ENCODE data around the gene HS3ST5.
"Not testable (repeated sequence)": the region's sequence is repeated elsewhere in the genome, so short reads cannot be mapped to it uniquely, and the experiment has no call there.

Gene HS3ST5

DNA sequence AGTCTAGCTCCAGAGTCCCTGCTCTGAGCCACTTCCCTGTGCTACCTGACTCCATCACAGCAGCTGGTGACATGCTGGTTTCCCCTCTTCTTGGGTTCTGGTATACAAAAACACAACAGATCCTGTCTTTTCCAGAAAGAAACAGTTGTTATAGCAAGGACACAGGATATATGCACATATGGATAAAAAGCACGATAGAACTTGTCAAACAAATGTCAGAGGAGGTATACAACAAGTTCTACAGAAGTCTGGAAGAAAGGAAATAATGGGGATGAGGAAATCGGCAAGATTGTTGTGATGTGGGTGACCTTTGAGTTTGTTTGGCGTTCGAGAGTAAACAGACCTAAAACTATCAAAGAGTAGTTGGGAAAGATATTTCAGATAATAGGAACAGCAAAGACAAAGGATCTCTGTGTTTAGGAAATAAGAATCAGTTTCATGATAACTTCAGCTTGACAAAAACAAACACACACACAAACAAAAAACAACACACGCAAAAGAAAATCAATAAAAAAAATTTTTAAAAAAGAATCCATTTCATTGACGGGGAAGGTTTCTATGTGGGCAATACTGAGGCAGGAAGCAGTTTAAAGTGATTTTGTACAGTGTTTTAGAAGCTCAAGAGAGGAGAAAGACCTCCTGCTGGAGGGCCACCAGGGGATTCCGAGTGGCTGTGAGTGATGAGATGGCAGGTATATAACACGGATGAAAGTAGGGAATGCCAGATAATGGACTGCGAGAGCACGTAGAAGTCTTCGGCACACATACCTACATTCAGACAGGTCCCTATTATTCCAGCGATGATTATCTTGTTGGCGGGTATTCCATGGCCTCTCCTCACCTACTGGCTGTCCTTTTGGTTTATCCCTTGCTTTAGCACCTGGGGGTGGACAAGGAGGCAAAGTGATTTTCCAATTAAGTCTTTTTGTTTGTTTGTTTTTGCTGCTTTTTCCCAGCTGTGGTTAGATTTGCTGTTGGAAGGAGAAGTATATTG, 174.9 kb downstream of the HS3ST5 start:
- TF ChIP-seq JUND (IDR thresholded peaks at IDR 0.05; ENCODE audit: low read depth): no peak
- in situ Hi-C loops (cut with HindIII; ENCODE audit: low pct_unique_long_range_greater_than_20kb, low sequenced_read_pairs): no loop called here

DNA sequence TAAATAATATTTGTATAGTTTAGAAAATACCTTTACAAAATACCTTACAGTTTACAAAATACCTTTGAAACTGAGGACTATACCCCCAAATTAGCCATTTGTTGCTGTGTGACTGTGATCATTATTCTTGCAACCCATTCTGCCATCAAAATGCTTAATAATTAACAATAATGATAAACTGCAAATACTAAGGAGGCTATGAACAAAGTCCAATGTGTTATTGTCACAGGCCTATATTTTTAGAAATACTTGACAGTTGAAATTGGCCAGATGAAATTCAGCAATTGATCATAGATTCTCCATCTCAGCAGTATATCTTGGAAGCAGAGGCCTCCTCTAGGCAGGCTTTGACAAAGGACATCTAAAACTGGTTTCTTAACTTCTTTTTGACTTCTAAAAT, 178.6 kb downstream of the HS3ST5 start:
- no peak for DNase-seq (ENCODE audit: low read depth in 1 of 2, low spot score in 1 of 2)
- in situ Hi-C loops (cut with HindIII; ENCODE audit: low pct_unique_long_range_greater_than_20kb, low sequenced_read_pairs): no loop called here
- no peak for TF ChIP-seq JUND (IDR thresholded peaks at IDR 0.05; ENCODE audit: low read depth)

More for the DNA sequence above, 174.9 kb downstream of the HS3ST5 start:
- no peak for DNase-seq (ENCODE audit: low read depth in 1 of 2, low spot score in 1 of 2)

DNA sequence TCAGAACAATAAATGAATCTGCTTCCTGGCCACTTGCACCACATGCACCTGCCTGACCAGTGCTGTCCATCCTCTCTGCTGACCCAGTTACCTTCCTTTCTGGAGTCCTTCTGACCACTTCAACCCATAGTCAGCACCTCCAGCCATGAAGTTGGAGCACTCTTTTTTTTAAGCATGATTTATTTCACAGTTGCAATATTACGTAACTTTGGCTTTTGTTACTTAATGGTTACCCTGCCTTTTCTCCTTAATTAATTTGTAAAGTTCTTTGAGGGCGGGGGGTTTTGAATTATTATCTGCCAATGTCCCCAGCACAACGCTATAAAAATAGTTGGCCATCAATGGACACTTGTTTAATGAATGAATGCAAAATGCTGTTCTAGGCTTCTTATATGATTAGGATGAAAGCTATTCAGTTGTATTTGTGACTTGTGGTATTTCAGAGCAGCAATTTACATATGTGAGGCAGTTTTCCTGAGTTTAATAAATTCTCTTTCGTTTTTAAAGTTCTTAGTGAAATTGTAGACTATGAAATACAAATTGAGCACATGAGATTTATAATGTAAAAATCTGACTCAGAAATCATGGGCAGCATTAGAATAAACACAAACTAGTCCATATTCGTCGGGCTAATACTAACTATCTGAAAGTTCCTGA, 180.0 kb downstream of the HS3ST5 start:
- in situ Hi-C loops (cut with HindIII; ENCODE audit: low pct_unique_long_range_greater_than_20kb, low sequenced_read_pairs): no loop called here
- no peak for DNase-seq (ENCODE audit: low read depth in 1 of 2, low spot score in 1 of 2)
- no peak for TF ChIP-seq JUND (IDR thresholded peaks at IDR 0.05; ENCODE audit: low read depth)

DNA sequence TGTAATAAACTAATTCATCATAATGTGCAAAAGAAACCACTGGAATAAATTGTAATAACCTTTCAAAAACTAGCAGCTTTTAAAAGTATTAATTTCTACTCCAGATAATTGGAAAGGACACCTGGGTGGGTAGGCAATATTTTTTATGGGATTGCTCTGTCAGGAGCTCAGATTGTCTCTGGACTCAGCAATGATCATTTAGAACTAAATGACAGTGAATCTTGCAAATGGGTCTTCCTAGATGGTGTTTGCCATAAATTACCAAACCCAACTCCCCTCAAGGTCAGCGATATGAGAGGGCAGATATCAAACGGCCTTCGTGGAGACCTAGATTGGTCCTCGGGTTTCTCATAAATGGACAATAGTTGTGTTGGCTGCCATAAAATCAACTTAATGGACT, 181.9 kb downstream of the HS3ST5 start:
- no peak for TF ChIP-seq JUND (IDR thresholded peaks at IDR 0.05; ENCODE audit: low read depth)
- no peak for DNase-seq (ENCODE audit: low read depth in 1 of 2, low spot score in 1 of 2)
- in situ Hi-C loops (cut with HindIII; ENCODE audit: low pct_unique_long_range_greater_than_20kb, low sequenced_read_pairs): no loop called here

DNA sequence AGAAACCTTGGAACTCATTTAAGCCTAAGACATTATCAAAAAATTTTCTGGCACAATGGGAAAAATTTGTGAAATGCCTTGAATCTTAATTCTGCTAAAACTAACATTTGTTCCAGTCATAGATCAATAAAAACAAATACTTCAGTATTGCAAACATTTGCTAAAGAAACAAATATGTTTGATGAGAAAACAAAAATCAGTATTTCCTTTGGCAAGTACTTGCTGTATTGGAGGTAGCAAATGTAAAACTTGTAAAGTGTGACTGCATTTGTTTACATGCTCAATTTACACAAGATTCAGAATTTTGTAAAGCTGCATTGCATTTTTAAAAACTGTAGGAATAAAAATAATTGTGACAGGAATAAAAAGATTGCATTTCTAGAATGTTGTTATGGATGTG, 183.1 kb downstream of the HS3ST5 start:
- DNase-seq (ENCODE audit: low read depth in 1 of 2, low spot score in 1 of 2): no peak
- no peak for TF ChIP-seq JUND (IDR thresholded peaks at IDR 0.05; ENCODE audit: low read depth)
- in situ Hi-C loops (cut with HindIII; ENCODE audit: low pct_unique_long_range_greater_than_20kb, low sequenced_read_pairs): no loop called here

DNA sequence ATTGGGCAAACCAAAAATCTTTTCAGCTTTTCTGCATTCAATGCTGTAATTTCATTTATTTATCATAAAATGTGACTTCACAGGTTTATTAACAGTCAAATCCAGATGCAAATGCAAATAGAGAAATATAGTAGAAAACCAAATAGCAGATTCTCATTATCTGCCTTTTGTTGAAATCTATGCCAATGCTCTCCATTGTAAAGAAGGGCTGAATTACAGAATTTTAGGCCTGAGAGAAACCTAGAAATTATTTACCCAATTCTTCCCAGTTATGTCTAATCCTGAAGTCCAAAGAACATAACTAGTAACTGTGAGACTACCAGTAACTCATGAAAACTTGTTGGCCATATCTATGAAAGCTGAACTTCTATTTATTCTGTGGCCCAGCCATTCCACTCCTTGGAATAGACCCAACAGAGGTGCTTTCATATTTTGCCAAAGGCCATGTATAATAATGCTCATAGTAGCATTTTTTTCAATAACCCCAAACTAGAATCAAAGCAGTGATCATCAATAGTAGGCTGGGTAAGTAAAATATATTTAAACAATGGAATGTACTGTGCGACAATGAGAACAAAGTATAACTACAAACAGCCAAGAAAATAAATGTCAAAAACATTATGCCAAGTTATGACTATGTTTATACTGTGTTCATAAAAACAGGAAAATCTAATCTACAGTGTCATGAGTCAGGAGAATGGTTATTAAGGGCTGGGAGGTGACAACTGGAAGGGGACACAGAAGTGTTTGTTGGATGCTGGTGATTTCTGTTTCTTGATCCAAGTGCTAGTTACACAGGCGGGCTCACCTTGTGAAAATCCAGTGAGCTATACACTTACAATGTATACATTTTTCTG, 183.8 kb downstream of the HS3ST5 start:
- TF ChIP-seq JUND (IDR thresholded peaks at IDR 0.05; ENCODE audit: low read depth): no peak
- no peak for DNase-seq (ENCODE audit: low read depth in 1 of 2, low spot score in 1 of 2)
- in situ Hi-C loops (cut with HindIII; ENCODE audit: low pct_unique_long_range_greater_than_20kb, low sequenced_read_pairs): no loop called here

DNA sequence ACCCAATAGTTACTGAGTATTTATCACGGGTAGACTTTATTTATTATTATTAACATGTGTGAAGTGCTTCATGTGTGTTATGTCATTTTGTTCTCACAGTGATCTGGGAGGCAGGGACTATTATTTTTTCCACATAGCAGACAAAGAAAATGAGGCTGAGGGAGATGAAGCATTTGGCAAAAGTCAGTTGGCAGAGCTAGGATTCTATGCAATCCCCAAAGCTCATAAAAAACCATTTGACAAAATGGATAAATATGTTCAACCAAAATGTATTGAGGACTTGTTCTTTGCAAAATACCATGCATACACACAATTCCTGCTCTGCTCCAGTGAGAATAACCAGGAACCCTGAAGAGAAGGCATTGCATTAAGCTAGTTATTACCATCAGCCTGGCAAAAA, 184.4 kb downstream of the HS3ST5 start:
- DNase-seq (ENCODE audit: low read depth in 1 of 2, low spot score in 1 of 2): no peak
- TF ChIP-seq JUND (IDR thresholded peaks at IDR 0.05; ENCODE audit: low read depth): no peak
- in situ Hi-C loops (cut with HindIII; ENCODE audit: low pct_unique_long_range_greater_than_20kb, low sequenced_read_pairs): no loop called here

DNA sequence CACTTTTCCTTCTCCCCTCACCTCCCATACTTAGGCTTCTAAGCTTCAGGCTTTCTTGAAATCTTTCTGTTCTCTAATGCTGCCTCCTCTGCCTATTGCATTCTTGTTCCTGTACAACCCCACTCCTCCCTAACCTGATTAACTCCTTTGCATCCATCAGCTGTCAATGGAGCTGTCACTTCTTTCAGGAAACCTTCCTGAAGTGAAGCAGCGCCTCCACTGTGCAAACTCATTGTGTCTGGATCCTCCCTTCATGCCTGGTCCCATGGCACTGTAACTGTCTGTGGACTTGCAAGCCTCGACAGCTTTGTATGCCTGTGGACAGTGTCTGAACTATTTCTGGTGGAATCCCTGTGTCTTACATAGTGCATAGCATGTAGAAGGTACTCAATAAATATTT, 185.0 kb downstream of the HS3ST5 start:
- in situ Hi-C loops (cut with HindIII; ENCODE audit: low pct_unique_long_range_greater_than_20kb, low sequenced_read_pairs): no loop called here
- no peak for TF ChIP-seq JUND (IDR thresholded peaks at IDR 0.05; ENCODE audit: low read depth)
- DNase-seq (ENCODE audit: low read depth in 1 of 2, low spot score in 1 of 2): no peak

DNA sequence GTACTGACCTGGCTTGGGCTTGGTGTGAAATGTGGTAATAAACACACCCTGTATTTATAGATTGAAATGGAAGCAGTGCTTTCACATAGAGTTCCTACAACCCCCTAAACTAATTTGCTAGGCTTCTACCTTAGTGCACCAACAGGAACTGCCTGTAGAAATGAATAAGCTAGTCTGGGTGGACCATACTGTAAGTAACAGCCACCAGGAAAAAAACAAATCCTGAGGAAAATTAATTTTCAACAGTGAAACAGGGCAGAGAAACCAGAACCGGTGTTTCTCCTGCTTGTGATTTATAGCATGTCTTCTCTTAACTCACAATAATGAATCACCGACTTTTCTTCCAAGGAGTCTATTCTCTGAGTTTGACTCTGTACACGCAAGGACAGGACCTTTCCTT, 187.1 kb downstream of the HS3ST5 start:
- DNase-seq (ENCODE audit: low read depth in 1 of 2, low spot score in 1 of 2): no peak
- in situ Hi-C loops (cut with HindIII; ENCODE audit: low pct_unique_long_range_greater_than_20kb, low sequenced_read_pairs): no loop called here
- no peak for TF ChIP-seq JUND (IDR thresholded peaks at IDR 0.05; ENCODE audit: low read depth)

DNA sequence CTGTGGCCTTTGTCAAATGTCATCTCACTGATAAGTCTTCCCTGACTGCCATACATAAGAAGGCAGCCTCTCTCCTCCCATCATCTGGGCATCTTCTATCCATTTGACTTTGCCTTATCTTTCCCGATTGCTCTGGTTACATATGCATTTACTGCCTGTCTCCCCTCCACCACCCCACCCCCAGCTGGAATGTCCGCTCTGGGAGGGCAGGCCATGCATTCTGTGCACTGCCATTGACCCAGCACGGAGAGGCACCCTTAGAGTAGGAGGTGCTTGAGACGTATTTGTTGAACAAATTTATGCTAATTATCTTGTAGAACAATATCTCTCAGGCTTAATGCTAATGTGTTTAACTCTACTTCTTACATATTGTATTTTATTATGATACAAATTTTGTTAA, 188.0 kb downstream of the HS3ST5 start:
- in situ Hi-C loops (cut with HindIII; ENCODE audit: low pct_unique_long_range_greater_than_20kb, low sequenced_read_pairs): no loop called here
- TF ChIP-seq JUND (IDR thresholded peaks at IDR 0.05; ENCODE audit: low read depth): no peak
- no peak for DNase-seq (ENCODE audit: low read depth in 1 of 2, low spot score in 1 of 2)

DNA sequence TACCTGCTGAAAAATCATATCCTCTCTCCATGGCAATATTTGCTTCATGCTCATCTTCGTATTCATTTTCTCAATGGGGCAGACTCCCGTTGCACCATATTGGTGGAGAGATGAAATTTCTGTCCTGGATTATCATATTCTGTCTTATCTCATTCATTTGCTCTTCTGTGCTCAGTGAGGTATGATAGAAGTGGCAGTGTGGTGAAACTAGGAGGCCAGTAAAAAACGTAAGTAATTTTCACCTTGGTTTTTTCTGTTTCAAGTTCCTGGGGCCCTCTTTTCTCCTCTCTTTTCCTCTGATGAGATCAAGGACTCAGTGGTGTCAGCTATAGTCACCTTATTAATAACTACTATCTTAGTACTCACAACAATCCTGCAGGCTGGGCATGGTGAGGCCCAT, 189.4 kb downstream of the HS3ST5 start:
- in situ Hi-C loops (cut with HindIII; ENCODE audit: low pct_unique_long_range_greater_than_20kb, low sequenced_read_pairs): no loop called here
- no peak for DNase-seq (ENCODE audit: low read depth in 1 of 2, low spot score in 1 of 2)
- TF ChIP-seq JUND (IDR thresholded peaks at IDR 0.05; ENCODE audit: low read depth): no peak

DNA sequence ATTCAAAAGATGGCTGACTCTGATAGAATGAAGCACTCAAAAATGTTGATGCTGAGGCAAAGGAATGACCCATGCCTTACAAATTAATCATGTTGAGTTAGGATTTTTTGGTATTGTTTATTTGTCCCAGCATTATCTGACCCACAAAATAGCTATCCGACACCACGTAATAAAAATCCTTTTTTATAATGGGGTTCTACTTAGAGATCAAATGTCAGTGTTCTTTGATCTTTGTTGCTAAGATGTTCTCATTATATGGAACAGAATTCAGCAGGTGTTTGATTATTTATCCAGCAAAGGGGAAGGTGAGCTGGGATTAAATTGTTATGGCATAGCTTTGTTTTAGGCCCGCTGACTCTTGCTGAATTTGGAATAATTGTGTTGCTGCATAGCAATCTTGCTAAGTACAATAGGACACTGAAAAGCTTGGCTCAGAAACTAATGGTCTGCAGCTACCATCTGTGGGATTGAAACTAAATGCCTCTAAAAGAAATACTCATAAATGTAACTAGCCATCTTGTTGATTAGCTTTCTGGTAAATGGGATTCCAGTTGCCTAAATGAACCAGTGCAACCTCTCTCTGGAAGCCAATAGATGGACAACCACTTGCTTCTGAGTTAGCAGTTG, 191.6 kb downstream of the HS3ST5 start:
- DNase-seq (ENCODE audit: low read depth in 1 of 2, low spot score in 1 of 2): no peak
- in situ Hi-C loops (cut with HindIII; ENCODE audit: low pct_unique_long_range_greater_than_20kb, low sequenced_read_pairs): no loop called here
- TF ChIP-seq JUND (IDR thresholded peaks at IDR 0.05; ENCODE audit: low read depth): no peak

DNA sequence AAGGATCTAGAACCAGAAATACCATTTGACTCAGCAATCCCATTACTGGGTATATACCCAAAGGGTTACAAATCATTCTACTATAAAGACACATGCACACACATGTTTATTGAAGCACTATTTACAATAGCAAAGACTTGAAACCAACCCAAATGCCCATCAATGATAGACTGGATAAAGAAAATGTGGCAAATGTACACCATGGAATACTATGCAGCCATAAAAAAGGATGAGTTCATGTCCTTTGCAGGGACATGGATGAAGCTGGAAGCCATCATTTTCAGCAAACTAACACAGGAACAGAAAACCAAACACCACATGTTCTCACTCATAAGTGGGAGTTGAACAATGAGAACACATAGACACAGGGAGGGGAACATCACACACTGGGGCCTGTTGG, 193.6 kb downstream of the HS3ST5 start:
- in situ Hi-C loops (cut with HindIII; ENCODE audit: low pct_unique_long_range_greater_than_20kb, low sequenced_read_pairs); DNase-seq (ENCODE audit: low read depth in 1 of 2, low spot score in 1 of 2): not testable (repeated sequence)

Measured in T47D (cell line).